CD8-positive, alpha-beta memory T cell (primary cell): ENCODE results near the gene PSMG4. TPM values are rescaled to one million over a fixed set of nuclear protein-coding genes. Genes with fewer than 3 reads are reported as not detected.

ENCODE experiments used
- CTCF ChIA-PET: fragments of 350-600 bp; sonication (Branson Sonifier 250); formaldehyde crosslinking; loops from one replicate; lab custom pipeline; 2021; ENCODE audit warnings: antibody characterized with exemption; lab: Charles Lee
- POLR2A ChIA-PET: fragments of 350-600 bp; sonication (Branson Sonifier 250); formaldehyde crosslinking; loops from one replicate; lab custom pipeline; 2021; ENCODE audit warnings: antibody characterized with exemption; lab: Charles Lee
- DNase-seq, 5 donors: peaks; one replicate each; pipeline versions ENCODE4 v3.0.0 to v3.0.0-alpha.2; 2020 to 2022; ENCODE audit warnings: mixed read lengths in 1 of 5
- H3K27ac ChIP-seq: one replicate; pipeline ENCODE4 v1.7.0; 2013; ENCODE audit warnings: low read depth, mild to moderate bottlenecking, low read length, moderate library complexity
- H3K27me3 ChIP-seq: 2 replicates; pipeline ENCODE4 v1.7.0; 2013; ENCODE audit warnings: low read length, mild to moderate bottlenecking; ENCODE audit not compliant: insufficient read depth, poor library complexity, severe bottlenecking
- H3K36me3 ChIP-seq: 2 replicates; pipeline ENCODE4 v1.7.0; 2013; ENCODE audit warnings: mild to moderate bottlenecking, low read length, moderate library complexity; ENCODE audit not compliant: insufficient read depth
- H3K4me1 ChIP-seq: 2 replicates; pipeline ENCODE4 v1.7.0; 2013; ENCODE audit warnings: mild to moderate bottlenecking, low read length, moderate library complexity; ENCODE audit not compliant: insufficient read depth
- H3K4me3 ChIP-seq: 2 replicates; pipeline ENCODE4 v1.7.0; 2013; ENCODE audit warnings: mild to moderate bottlenecking, low read length
- H3K9me3 ChIP-seq: 2 replicates; pipeline ENCODE4 v1.7.0; 2013; ENCODE audit warnings: mild to moderate bottlenecking, low read length
- H3K27ac Mint-ChIP-seq, 8 donors: one replicate each; pipeline ENCODE4 v1.8.0; 2020 to 2021; ENCODE audit warnings: mixed read lengths in 8 of 8, mild to moderate bottlenecking in 6 of 8, inconsistent platforms in 3 of 8, moderate library complexity in 3 of 8
- H3K27me3 Mint-ChIP-seq, 2 donors: one replicate each; pipeline ENCODE4 v1.8.0; 2020 to 2021; ENCODE audit warnings: mixed read lengths in 2 of 2, mild to moderate bottlenecking in 1 of 2, moderate library complexity in 1 of 2
- H3K36me3 Mint-ChIP-seq, 3 donors: one replicate each; pipeline ENCODE4 v1.8.0; 2020 to 2021; ENCODE audit warnings: mixed read lengths in 3 of 3, inconsistent platforms in 1 of 3, mild to moderate bottlenecking in 1 of 3
- H3K4me1 Mint-ChIP-seq, 3 donors: one replicate each; pipeline ENCODE4 v1.8.0; 2020 to 2021; ENCODE audit warnings: mixed read lengths in 3 of 3, inconsistent platforms in 1 of 3, mild to moderate bottlenecking in 1 of 3
- H3K4me3 Mint-ChIP-seq, 7 donors: one replicate each; pipeline ENCODE4 v1.8.0; 2020 to 2021; ENCODE audit warnings: mixed read lengths in 7 of 7, mild to moderate bottlenecking in 6 of 7, moderate library complexity in 4 of 7, inconsistent platforms in 2 of 7
- H3K9me3 Mint-ChIP-seq, 5 donors: one replicate each; pipeline ENCODE4 v1.8.0; 2020 to 2022; ENCODE audit warnings: mixed read lengths in 5 of 5, mild to moderate bottlenecking in 3 of 5, moderate library complexity in 2 of 5, inconsistent platforms in 1 of 5
- polyA plus RNA-seq: library from polyadenylated mRNA; unstranded; fragments of 300-500 nt; fragmentation: Illumina TruSeq; gene quantifications from one replicate; pipeline ENCODE4 v1.2.3, GENCODE V29; 2021
- total RNA-seq, 2 experiments: library from RNA; stranded (reverse); gene quantifications; one replicate each; pipeline ENCODE4 v1.2.3, GENCODE V29; 2021

The PSMG4 gene
- total and polyA plus RNA-seq, 3 experiments from 2014 or later, result 24.4 to 50.4 (median 25.2) TPM

- Mint-ChIP-seq H3K4me3 (no peak overlapping the region), H3K27ac (no peak overlapping the region), H3K9me3 (peaks cover 0 to 7% (median 4%) of the 10 kb centered on the region in 5 donors), H3K4me1 (no peaks in the 10 kb centered on the region), H3K36me3 (no peaks in the 10 kb centered on the region), H3K27me3 (peaks cover 22 to 80% of the 10 kb centered on the region in 2 donors)
- POLR2A ChIA-PET, result no interaction called here
- Histone ChIP-seq H3K27ac (no peak overlapping the region), H3K36me3 (no peaks in the 10 kb centered on the region), H3K27me3 (no peaks in the 10 kb centered on the region), H3K4me3 (no peak overlapping the region), H3K4me1 (no peaks in the 10 kb centered on the region), H3K9me3 (no peaks in the 10 kb centered on the region)
- no peak for DNase-seq
- CTCF ChIA-PET, result no interaction called here
Measured at GRCh38 chr6:3303795-3304411, 45.2 kb downstream of the PSMG4 start.

GRCh38 chr6:3304500-3305215 lies 45.9 kb downstream of the PSMG4 start:
- DNase-seq, result no peak
- H3K9me3 Mint-ChIP-seq, result peaks cover 0 to 7% (median 4%) of the 10 kb centered on the region in 5 donors
- no peak overlapping the region for H3K27ac ChIP-seq
- POLR2A ChIA-PET, result no interaction called here
- H3K4me3 ChIP-seq, result no peak overlapping the region
- H3K27ac Mint-ChIP-seq, result no peak overlapping the region
- no peaks in the 10 kb centered on the region for H3K27me3 ChIP-seq
- no peaks in the 10 kb centered on the region for H3K36me3 Mint-ChIP-seq
- no peaks in the 10 kb centered on the region for H3K9me3 ChIP-seq
- H3K4me1 ChIP-seq, result no peaks in the 10 kb centered on the region
- H3K36me3 ChIP-seq, result no peaks in the 10 kb centered on the region
- peaks cover 22 to 79% of the 10 kb centered on the region in 2 donors for H3K27me3 Mint-ChIP-seq
- no peak overlapping the region for H3K4me3 Mint-ChIP-seq
- CTCF ChIA-PET, result no interaction called here
- H3K4me1 Mint-ChIP-seq, result no peaks in the 10 kb centered on the region

GRCh38 chr6:3305216-3305565 lies 46.4 kb downstream of the PSMG4 start:
- ChIA-PET POLR2A (no interaction called here), CTCF (no interaction called here)
- Mint-ChIP-seq H3K4me1 (no peaks in the 10 kb centered on the region), H3K36me3 (no peaks in the 10 kb centered on the region), H3K9me3 (peaks cover 0 to 7% (median 4%) of the 10 kb centered on the region in 5 donors), H3K27ac (no peak overlapping the region), H3K4me3 (no peak overlapping the region), H3K27me3 (peaks cover 22 to 78% of the 10 kb centered on the region in 2 donors)
- no peaks in the 10 kb centered on the region for H3K9me3 ChIP-seq
- H3K27me3 ChIP-seq, result no peaks in the 10 kb centered on the region
- no peak overlapping the region for H3K4me3 ChIP-seq
- H3K36me3 ChIP-seq, result no peaks in the 10 kb centered on the region
- DNase-seq, result no peak
- H3K4me1 ChIP-seq, result no peaks in the 10 kb centered on the region
- H3K27ac ChIP-seq, result no peak overlapping the region

GRCh38 chr6:3305831-3306230 lies 47.1 kb downstream of the PSMG4 start:
- H3K27me3 Mint-ChIP-seq, result peaks cover 22 to 72% of the 10 kb centered on the region in 2 donors

GRCh38 chr6:3306848-3307247 lies 48.1 kb downstream of the PSMG4 start:
- H3K27ac ChIP-seq, result no peak overlapping the region
- CTCF ChIA-PET, result no interaction called here
- no peak overlapping the region for H3K27ac Mint-ChIP-seq
- peaks cover 22 to 63% of the 10 kb centered on the region in 2 donors for H3K27me3 Mint-ChIP-seq
- no peaks in the 10 kb centered on the region for H3K4me1 Mint-ChIP-seq
- H3K27me3 ChIP-seq, result no peaks in the 10 kb centered on the region
- H3K36me3 ChIP-seq, result no peaks in the 10 kb centered on the region
- no peak for DNase-seq
- peaks cover 0 to 7% (median 4%) of the 10 kb centered on the region in 5 donors for H3K9me3 Mint-ChIP-seq
- H3K4me3 Mint-ChIP-seq, result no peak overlapping the region
- no peaks in the 10 kb centered on the region for H3K36me3 Mint-ChIP-seq
- H3K4me1 ChIP-seq, result no peaks in the 10 kb centered on the region
- POLR2A ChIA-PET, result no interaction called here
- H3K4me3 ChIP-seq, result no peak overlapping the region
- no peaks in the 10 kb centered on the region for H3K9me3 ChIP-seq

More at GRCh38 chr6:3305831-3306230, 47.1 kb downstream of the PSMG4 start:
- CTCF ChIA-PET, result no interaction called here
- H3K36me3 ChIP-seq, result no peaks in the 10 kb centered on the region
- H3K4me1 ChIP-seq, result no peaks in the 10 kb centered on the region
- no peaks in the 10 kb centered on the region for H3K27me3 ChIP-seq
- no peak for DNase-seq
- POLR2A ChIA-PET, result no interaction called here
- H3K36me3 Mint-ChIP-seq, result no peaks in the 10 kb centered on the region
- no peak overlapping the region for H3K4me3 Mint-ChIP-seq
- no peak overlapping the region for H3K27ac ChIP-seq
- H3K4me3 ChIP-seq, result no peak overlapping the region
- no peaks in the 10 kb centered on the region for H3K9me3 ChIP-seq
- H3K9me3 Mint-ChIP-seq, result peaks cover 0 to 7% (median 4%) of the 10 kb centered on the region in 5 donors
- no peaks in the 10 kb centered on the region for H3K4me1 Mint-ChIP-seq
- H3K27ac Mint-ChIP-seq, result no peak overlapping the region

GRCh38 chr6:3307436-3307835 lies 48.7 kb downstream of the PSMG4 start:
- H3K27ac Mint-ChIP-seq, result no peak overlapping the region
- no peaks in the 10 kb centered on the region for H3K4me1 ChIP-seq
- H3K9me3 Mint-ChIP-seq, result peaks cover 0 to 7% (median 4%) of the 10 kb centered on the region in 5 donors
- H3K27ac ChIP-seq, result no peak overlapping the region
- no peak overlapping the region for H3K4me3 ChIP-seq
- ChIA-PET POLR2A (no interaction called here), CTCF (no interaction called here)
- no peak for DNase-seq
- no peaks in the 10 kb centered on the region for H3K9me3 ChIP-seq
- H3K36me3 ChIP-seq, result no peaks in the 10 kb centered on the region
- peak overlapping the region in 1 of 7 donors; percentile 60 for H3K4me3 Mint-ChIP-seq
- no peaks in the 10 kb centered on the region for H3K36me3 Mint-ChIP-seq
- no peaks in the 10 kb centered on the region for H3K27me3 ChIP-seq
- no peaks in the 10 kb centered on the region for H3K4me1 Mint-ChIP-seq
- peaks cover 22 to 57% of the 10 kb centered on the region in 2 donors for H3K27me3 Mint-ChIP-seq

GRCh38 chr6:3308106-3308505 lies 49.4 kb downstream of the PSMG4 start:
- no peaks in the 10 kb centered on the region for H3K36me3 ChIP-seq
- no peaks in the 10 kb centered on the region for H3K4me1 ChIP-seq
- Mint-ChIP-seq H3K9me3 (peaks cover 0 to 7% (median 4%) of the 10 kb centered on the region in 5 donors), H3K36me3 (no peaks in the 10 kb centered on the region), H3K27ac (peak overlapping the region in 1 of 8 donors; percentile 23), H3K4me3 (no peak overlapping the region), H3K27me3 (peaks cover 15 to 50% of the 10 kb centered on the region in 2 donors), H3K4me1 (no peaks in the 10 kb centered on the region)
- CTCF ChIA-PET, result no interaction called here
- DNase-seq, result no peak
- H3K27me3 ChIP-seq, result no peaks in the 10 kb centered on the region
- no peaks in the 10 kb centered on the region for H3K9me3 ChIP-seq
- POLR2A ChIA-PET, result no interaction called here
- no peak overlapping the region for H3K27ac ChIP-seq
- no peak overlapping the region for H3K4me3 ChIP-seq

- Mint-ChIP-seq H3K9me3 (peaks cover 0 to 7% (median 2%) of the 10 kb centered on the region in 5 donors), H3K36me3 (no peaks in the 10 kb centered on the region), H3K4me3 (no peak overlapping the region), H3K4me1 (no peaks in the 10 kb centered on the region), H3K27ac (no peak overlapping the region), H3K27me3 (peaks cover 7 to 36% of the 10 kb centered on the region in 2 donors)
- no peak for DNase-seq
- H3K4me1 ChIP-seq, result no peaks in the 10 kb centered on the region
- H3K36me3 ChIP-seq, result no peaks in the 10 kb centered on the region
- ChIA-PET CTCF (no interaction called here), POLR2A (no interaction called here)
- no peaks in the 10 kb centered on the region for H3K9me3 ChIP-seq
- no peaks in the 10 kb centered on the region for H3K27me3 ChIP-seq
- no peak overlapping the region for H3K4me3 ChIP-seq
- H3K27ac ChIP-seq, result no peak overlapping the region
Measured at GRCh38 chr6:3309391-3310050, 50.8 kb downstream of the PSMG4 start.
